Measurements from ENCODE around the gene NRK.

- TF ChIP-seq RAD21 (IDR thresholded peaks at IDR 0.05; ENCODE audit: low read depth) (no peak), NFIC (IDR thresholded peaks at IDR 0.05) (no peak), TEAD4 (IDR thresholded peaks at IDR 0.05) (no peak), EP300 (IDR thresholded peaks at IDR 0.05; ENCODE audit: borderline replicate concordance) (no peak), MAX (IDR thresholded peaks at IDR 0.05) (no peak), CEBPB (IDR thresholded peaks at IDR 0.05) (no peak), ZBTB7A (IDR thresholded peaks at IDR 0.05; ENCODE audit: low read depth) (no peak), REST (IDR thresholded peaks at IDR 0.05; ENCODE audit: low read depth) (no peak), YY1 (IDR thresholded peaks at IDR 0.05; ENCODE audit: low read depth) (no peak), FOXM1 (IDR thresholded peaks at IDR 0.05; ENCODE audit: borderline replicate concordance, low read depth) (no peak)
Measured at GRCh38 chrX:105822138-105823091, at the start of gene NRK.
